HG03571 (cell line): ENCODE measurements around the gene CLEC20A.

Source experiments
- ATAC-seq: cut with Tn5 transposase; IDR thresholded peaks from one replicate; pipeline ENCODE4 v1.9.1; 2021; ENCODE audit not compliant: unreplicated experiment

CLEC20A gene

GRCh38 chr1:178496410-178497135 lies at the start of gene CLEC20A:
TSS of gene CLEC20A (minus strand) at chr1:178496964. CDS start at chr1:178496939, 25 bp downstream.
- ATAC-seq, result no peak

- ATAC-seq, result no peak
Observed at GRCh38 chr1:178544531-178544930, 47.8 kb upstream of the CLEC20A start.

GRCh38 chr1:178543290-178543607 lies 46.5 kb upstream of the CLEC20A start:
- ATAC-seq, result peak; percentile 41

GRCh38 chr1:178542554-178543289 lies 46.0 kb upstream of the CLEC20A start:
- peak; percentile 75 for ATAC-seq

GRCh38 chr1:178541829-178542553 lies 45.2 kb upstream of the CLEC20A start:
- peak; percentile 52 for ATAC-seq

GRCh38 chr1:178541379-178541778 lies 44.6 kb upstream of the CLEC20A start:
- no peak for ATAC-seq

- ATAC-seq, result no peak
Observed at GRCh38 chr1:178540646-178541045, 43.9 kb upstream of the CLEC20A start.

GRCh38 chr1:178540204-178540603 lies 43.4 kb upstream of the CLEC20A start:
- no peak for ATAC-seq

- no peak for ATAC-seq
Observed at GRCh38 chr1:178539291-178539690, 42.5 kb upstream of the CLEC20A start.

- no peak for ATAC-seq
Observed at GRCh38 chr1:178538192-178538916, 41.6 kb upstream of the CLEC20A start.

GRCh38 chr1:178537382-178538090 lies 40.8 kb upstream of the CLEC20A start:
- ATAC-seq, result no peak

- ATAC-seq, result no peak
Observed at GRCh38 chr1:178536844-178537371, 40.1 kb upstream of the CLEC20A start.

- no peak for ATAC-seq
Observed at GRCh38 chr1:178536329-178536728, 39.6 kb upstream of the CLEC20A start.

- ATAC-seq, result no peak
Observed at GRCh38 chr1:178534137-178534868, 37.5 kb upstream of the CLEC20A start.

GRCh38 chr1:178533121-178533946 lies 36.6 kb upstream of the CLEC20A start:
- no peak for ATAC-seq

GRCh38 chr1:178532392-178532791 lies 35.6 kb upstream of the CLEC20A start:
- ATAC-seq, result peak; percentile 85

GRCh38 chr1:178531887-178532286 lies 35.1 kb upstream of the CLEC20A start:
- peak; percentile 23 for ATAC-seq

- ATAC-seq, result no peak
Observed at GRCh38 chr1:178530502-178530901, 33.7 kb upstream of the CLEC20A start.

- ATAC-seq, result no peak
Observed at GRCh38 chr1:178530037-178530402, 33.3 kb upstream of the CLEC20A start.
